IPS-18c (cell line): ENCODE results near the gene DNAJC8.

Experiments used
- H3K4me3 ChIP-seq: 2 replicates; pipeline ENCODE4 v1.7.0; 2013; ENCODE audit warnings: low read depth, mild to moderate bottlenecking, low read length, moderate library complexity; ENCODE audit not compliant: insufficient read depth
- H3K9me3 ChIP-seq: one replicate; pipeline ENCODE4 v1.6.1; 2013; ENCODE audit warnings: mild to moderate bottlenecking, low read length, moderate library complexity; ENCODE audit not compliant: control insufficient read depth, insufficient read depth

Gene DNAJC8

GRCh38 chr1:28232558-28233263 is at the start of gene DNAJC8:
Gene DNAJC8 (minus strand): TSS chr1:28233029. CDS start chr1:28232998, 31 bp downstream.
- H3K9me3 ChIP-seq, result no peaks in the 10 kb centered on the region
- H3K4me3 ChIP-seq, result peak within 1 kb of the TSS; percentile 98

- Histone ChIP-seq H3K9me3 (no peaks in the 10 kb centered on the region), H3K4me3 (no peak overlapping the region)
Measured at GRCh38 chr1:28281608-28282425, 49.0 kb upstream of the DNAJC8 start.

GRCh38 chr1:28280977-28281381 is 48.1 kb upstream of the DNAJC8 start:
- no peaks in the 10 kb centered on the region for H3K9me3 ChIP-seq

GRCh38 chr1:28280501-28280900 is 47.7 kb upstream of the DNAJC8 start:
- H3K4me3 ChIP-seq, result no peak overlapping the region
- H3K9me3 ChIP-seq, result no peaks in the 10 kb centered on the region

More at GRCh38 chr1:28280977-28281381, 48.1 kb upstream of the DNAJC8 start:
- no peak overlapping the region for H3K4me3 ChIP-seq

- Histone ChIP-seq H3K4me3 (no peak overlapping the region), H3K9me3 (no peaks in the 10 kb centered on the region)
Measured at GRCh38 chr1:28279721-28280120, 46.9 kb upstream of the DNAJC8 start.

- H3K9me3 ChIP-seq, result no peaks in the 10 kb centered on the region
- no peak overlapping the region for H3K4me3 ChIP-seq
Measured at GRCh38 chr1:28278763-28279162, 45.9 kb upstream of the DNAJC8 start.

- no peak overlapping the region for H3K4me3 ChIP-seq
Measured at GRCh38 chr1:28273216-28273860, 40.5 kb upstream of the DNAJC8 start.

GRCh38 chr1:28272215-28272852 is 39.5 kb upstream of the DNAJC8 start:
- H3K4me3 ChIP-seq, result no peak overlapping the region

More at GRCh38 chr1:28273216-28273860, 40.5 kb upstream of the DNAJC8 start:
- H3K9me3 ChIP-seq, result no peaks in the 10 kb centered on the region

GRCh38 chr1:28269529-28269928 is 36.7 kb upstream of the DNAJC8 start:
- Histone ChIP-seq H3K4me3 (no peak overlapping the region), H3K9me3 (peaks cover 2% of the 10 kb centered on the region)

More at GRCh38 chr1:28272215-28272852, 39.5 kb upstream of the DNAJC8 start:
- peaks cover 2% of the 10 kb centered on the region for H3K9me3 ChIP-seq

- no peak overlapping the region for H3K4me3 ChIP-seq
- peaks cover 2% of the 10 kb centered on the region for H3K9me3 ChIP-seq
Measured at GRCh38 chr1:28267633-28268032, 34.8 kb upstream of the DNAJC8 start.

GRCh38 chr1:28266920-28267322 is 34.1 kb upstream of the DNAJC8 start:
- no peak overlapping the region for H3K4me3 ChIP-seq
- peaks cover 2% of the 10 kb centered on the region for H3K9me3 ChIP-seq

- H3K9me3 ChIP-seq, result peaks cover 2% of the 10 kb centered on the region
- no peak overlapping the region for H3K4me3 ChIP-seq
Measured at GRCh38 chr1:28265577-28265976, 32.7 kb upstream of the DNAJC8 start.

- Histone ChIP-seq H3K4me3 (no peak overlapping the region), H3K9me3 (peaks cover 5% of the 10 kb centered on the region)
Measured at GRCh38 chr1:28264897-28265296, 32.1 kb upstream of the DNAJC8 start.

GRCh38 chr1:28260803-28261174 is 28.0 kb upstream of the DNAJC8 start:
- Histone ChIP-seq H3K9me3 (peaks cover 3% of the 10 kb centered on the region), H3K4me3 (peak overlapping the region; percentile 99)

GRCh38 chr1:28259934-28260802 is 27.3 kb upstream of the DNAJC8 start:
- H3K4me3 ChIP-seq, result peak overlapping the region; percentile 99
- peaks cover 3% of the 10 kb centered on the region for H3K9me3 ChIP-seq

GRCh38 chr1:28259252-28259933 is 26.6 kb upstream of the DNAJC8 start, which contains the start of gene SESN2:
Gene SESN2 (plus strand): TSS chr1:28259518. CDS start chr1:28259848, 330 bp downstream.
- H3K4me3 ChIP-seq, result peak within 1 kb of the TSS; percentile 99
- peaks cover 3% of the 10 kb centered on the region for H3K9me3 ChIP-seq
